ENCODE measurements around the gene WRNIP1.

Gene WRNIP1

DNA sequence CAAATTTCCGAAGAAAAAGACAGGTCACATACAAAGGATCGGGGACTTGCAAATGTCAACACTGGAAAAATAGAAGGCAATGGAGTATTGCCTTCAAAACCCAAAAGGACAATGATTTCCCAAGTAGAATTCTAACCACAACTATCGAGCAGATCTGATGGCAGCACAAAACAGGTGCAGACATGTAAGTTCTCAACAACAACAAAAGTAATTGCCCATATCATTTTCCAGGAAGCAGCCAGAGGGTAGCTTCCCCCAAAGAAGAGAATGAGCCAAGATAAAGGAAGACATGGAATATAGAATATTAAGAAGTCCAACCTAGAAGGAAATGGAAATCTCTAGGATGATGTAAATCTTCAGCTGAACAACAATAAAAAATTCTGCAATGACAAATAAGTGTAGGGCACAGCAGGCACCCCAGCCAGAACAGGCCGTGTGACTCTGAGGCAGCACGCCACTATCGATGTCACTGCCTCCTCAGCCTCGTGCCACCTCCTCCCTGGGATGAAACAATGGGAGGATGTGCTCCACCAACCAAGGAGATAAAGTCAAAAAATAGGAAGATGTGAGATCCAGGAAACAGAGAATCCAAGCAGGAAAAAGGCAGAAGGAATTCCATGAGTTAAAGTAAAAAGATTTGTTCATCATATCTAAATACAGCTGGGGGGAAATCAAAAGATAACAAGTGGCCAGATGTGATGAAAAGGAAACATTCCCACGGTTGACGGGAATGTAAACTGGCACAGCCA, 42.3 kb downstream of the WRNIP1 start:
- DNase-seq (ENCODE audit: low read depth), result no peak

DNA sequence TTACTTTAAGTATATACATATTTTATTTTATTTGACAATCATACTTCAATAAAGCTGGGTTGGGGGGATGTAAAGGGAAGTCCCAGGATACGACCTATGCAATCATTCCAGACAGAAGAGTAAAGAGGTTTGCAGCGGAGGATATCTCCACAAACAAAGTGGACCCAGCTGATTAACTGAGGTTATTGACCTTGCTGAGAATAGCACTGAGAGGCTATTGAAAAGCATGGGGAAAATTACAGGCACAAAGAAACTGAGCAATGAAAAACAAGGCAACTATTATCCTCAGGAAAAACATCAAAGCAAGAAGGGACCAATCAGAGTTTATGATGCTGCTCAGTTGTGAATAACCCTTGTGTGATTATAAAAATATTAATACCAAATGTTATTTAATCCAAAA, 43.8 kb downstream of the WRNIP1 start:
- no peak for DNase-seq (ENCODE audit: low read depth)

DNA sequence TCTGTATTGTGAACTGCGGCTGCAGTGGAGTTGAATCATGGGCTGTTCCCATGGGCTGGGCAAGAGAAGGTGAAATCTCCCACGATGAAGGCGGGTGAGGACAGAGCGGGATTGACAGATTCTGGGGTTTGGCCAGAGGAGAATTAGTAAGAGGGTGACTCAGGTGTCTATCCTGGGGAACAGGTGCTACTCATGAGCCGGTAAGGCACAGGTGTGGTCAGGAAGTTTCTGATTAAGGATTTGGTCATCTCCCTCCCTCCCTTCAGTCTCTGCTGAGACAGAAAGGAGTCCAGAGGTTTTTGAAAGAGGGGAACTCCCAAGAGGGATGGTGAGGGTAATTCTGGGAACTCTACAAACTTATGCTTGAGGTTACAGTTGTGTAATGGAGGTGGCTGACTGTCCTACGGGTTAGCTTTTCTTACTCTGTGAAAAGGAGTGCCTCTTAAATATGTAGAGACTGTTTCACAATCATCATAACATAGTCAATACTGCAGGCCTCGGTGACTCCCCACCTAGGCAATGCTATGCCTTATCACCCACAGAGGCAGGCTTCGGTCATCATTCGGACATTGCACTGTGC, 45.0 kb downstream of the WRNIP1 start:
- DNase-seq (ENCODE audit: low read depth), result no peak

DNA sequence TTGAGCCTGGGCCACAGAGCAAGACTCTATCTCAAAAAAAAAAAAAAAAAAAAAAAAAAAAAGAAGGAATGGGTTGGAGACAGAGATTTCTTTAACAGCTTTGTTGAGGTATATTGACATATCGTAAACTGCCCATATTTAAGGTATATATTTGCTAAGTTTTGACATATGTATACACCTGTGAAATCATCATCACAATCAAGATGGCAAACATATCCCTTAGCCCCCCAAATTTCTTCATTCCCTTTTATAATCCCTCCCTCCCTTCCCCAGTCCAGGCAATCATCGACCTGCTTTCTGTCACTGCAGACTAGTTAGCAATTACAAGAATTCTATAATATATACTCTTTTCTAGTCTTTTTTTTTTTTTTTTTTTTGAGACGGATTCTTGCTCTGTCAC, 47.5 kb downstream of the WRNIP1 start:
- no peak for DNase-seq (ENCODE audit: low read depth)

DNA sequence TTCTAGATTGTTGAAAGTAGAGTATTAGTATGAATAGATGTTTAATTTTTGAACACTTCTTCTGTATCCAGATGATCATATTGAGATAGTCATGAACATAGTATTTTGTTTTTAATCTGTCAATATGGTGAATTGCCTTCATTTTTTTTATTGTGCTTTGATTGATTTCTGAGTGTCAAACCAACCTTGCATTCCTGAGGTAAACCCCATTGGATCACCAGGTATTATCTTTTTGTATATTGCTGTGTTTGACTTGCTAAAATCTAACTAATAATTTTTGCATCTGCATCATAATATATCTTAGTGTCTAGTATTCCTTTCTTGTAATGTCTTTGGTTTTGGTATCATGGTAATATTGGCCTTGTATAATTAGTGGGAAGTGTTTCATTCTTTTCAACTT, 51.0 kb downstream of the WRNIP1 start:
- no peak for DNase-seq (ENCODE audit: low read depth)

DNA sequence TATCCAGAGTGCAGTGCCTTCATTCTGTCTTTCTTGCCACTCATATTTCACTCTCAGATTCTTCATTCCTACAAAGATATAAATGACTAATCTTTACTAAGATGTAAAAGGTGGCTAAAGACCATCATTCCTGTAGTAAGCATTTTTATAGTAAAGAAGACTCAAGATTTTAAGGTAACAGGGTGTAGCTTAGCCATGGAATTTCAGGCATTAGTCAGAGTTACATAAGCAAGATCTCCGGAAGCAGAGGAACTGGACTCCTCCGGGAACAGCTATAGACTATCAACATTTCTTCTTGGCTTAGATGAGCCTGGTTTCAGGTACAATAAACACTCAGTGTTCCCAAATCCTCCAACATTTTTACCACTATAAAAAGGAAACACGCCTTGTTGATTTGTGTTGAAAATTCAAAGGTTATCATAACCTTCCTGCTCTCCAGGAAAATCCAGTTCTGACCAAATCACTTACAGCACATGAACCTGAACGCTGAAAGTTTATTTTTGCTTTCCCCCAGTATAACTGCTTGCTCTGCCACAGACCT, 52.8 kb downstream of the WRNIP1 start:
- DNase-seq (ENCODE audit: low read depth), result no peak

DNA sequence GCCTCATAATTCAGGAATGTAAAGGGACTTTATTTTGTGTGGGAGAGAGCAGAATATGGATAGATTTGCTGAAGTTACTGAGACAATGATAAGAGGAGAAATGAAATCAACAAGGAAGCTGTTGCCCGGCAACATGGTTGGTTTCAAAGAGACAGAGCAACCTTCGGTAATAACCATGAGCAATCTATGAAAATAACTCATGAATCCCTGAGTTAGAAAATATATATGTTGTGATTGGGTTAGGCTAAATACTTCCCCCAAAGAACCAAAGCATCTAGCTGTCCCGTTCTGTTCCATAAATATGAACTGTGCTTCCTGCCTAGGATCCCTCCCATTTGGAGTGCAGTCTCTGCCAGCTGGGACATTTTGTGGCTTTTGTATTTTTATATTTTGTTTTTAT, 53.4 kb downstream of the WRNIP1 start:
- no peak for DNase-seq (ENCODE audit: low read depth)

DNA sequence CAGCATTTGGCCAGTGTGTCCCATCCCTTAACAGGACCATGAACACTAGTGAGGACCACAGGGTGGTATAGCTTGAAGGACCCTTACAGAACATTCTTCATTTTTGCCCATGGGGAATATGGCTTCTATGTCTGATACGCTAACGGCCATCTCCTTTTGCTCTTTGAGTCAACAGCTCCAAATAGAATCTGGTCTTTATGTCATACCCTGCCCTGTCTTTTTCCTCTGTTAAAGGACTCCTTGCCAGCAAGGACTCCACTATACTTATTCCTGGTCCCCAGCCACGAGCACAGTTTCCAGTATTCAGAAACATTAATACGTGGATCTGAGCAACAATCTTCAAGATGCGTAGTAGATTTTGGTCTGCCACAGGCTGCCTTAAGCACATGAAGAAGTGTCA, 53.9 kb downstream of the WRNIP1 start:
- no peak for DNase-seq (ENCODE audit: low read depth)

DNA sequence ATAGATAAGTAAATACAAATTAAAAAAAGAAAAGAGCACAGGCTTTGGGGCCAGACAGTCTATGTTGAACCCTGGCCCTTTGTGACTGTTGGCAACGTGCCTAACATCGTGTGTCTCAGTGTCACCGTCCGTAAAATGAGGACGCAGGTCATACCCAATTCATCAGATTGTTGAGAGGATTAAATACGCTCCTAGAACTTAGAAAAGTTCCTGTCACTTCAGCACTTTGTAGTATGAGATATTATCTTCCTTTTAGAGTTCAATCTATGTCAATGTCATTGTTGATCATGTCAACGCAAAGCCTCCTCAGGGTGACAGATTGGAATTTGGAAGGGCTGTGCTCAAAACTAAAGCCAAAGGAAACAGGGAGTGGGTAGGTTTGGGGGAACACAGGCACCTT, 54.8 kb downstream of the WRNIP1 start:
- DNase-seq (ENCODE audit: low read depth), result no peak

DNA sequence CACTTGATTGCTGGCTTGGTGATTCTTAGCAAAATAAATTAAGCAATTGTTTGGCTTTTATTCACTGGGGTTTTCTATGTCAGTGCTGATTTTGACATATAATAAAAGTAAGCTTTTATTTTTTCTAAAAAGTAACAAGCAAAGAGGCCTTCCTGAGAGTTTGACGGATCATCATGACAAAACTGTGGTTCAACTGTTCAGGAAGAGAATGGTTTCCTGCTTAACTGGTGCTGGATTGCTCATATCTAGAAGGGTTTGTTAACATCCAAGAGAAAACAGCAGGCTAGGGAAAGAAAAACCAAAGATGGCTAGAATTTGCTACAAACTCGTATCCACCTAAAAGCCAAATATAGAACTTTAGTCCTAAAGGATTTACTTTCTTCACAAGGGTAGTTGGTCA, 55.2 kb downstream of the WRNIP1 start:
- DNase-seq (ENCODE audit: low read depth), result no peak

DNA sequence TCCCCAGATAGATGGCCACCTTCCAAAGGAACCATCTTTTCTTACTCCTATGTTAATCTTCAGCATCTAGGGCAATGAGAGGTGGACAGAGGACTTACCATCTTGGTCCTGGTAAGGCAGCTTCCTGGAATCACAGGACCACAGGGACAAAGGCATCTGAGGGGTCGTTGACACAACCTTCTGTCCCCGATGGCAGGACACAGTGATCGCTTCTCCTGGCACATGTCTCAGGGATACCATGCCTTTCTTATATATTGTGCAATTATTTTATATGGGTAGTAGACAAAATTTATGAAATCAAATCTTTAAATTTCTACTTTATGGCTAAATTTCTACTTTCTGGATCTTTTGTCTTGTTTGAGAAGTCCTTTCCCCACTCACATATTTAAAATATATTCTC, 56.4 kb downstream of the WRNIP1 start:
- DNase-seq (ENCODE audit: low read depth), result no peak

DNA sequence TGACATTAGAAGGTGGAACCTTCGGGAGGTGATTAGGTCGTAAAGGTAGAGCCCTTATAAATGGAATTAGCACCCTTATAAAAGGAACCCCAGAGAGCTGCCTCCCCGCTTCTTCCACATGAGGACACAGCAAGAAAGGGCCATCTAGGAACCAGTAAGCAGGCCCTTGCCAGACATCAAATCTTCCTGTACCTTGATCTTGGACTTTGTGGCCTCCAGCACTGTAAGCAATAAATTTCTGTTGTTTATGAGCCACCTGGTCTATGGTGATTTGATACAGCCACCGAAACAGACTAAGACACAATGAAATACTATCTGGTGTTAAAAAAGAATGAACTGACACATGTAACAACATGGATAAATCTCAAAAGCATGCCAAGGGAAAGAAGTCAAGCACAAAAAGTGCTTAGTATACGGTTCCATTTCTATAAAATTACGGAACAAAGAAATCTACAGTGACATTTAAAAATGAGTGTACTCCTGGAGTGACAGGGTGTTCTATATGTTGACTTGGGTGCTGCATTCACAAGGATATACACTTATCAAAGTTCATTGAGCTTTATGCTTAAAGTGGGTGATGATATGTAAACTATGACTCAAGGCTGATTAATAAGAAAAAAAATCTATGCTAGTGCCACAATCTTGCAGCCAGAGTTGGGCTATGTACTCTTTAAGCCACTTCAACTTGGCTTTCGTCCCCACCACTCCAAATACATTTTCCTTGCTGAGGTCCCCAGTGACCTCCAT, 58.1 kb downstream of the WRNIP1 start:
- DNase-seq (ENCODE audit: low read depth), result no peak

DNA sequence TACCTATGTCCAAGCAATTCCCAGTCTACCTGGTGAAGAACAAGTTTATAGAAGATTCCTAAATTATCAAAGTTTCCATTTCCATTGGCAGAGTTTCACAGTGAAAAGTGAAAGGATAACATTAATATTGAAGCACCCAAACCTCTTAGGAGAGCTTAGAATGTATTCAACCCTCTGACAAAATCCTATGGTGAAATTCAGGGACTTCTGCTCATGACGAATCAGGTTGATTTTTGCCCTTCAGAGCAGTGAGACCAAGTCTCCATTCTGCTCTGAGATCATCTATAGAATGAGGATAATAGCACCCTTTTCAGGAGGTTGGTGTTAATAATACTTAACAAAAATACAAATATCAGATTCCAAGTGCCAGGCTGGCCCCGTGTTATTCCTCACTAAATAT, 60.9 kb downstream of the WRNIP1 start:
- no peak for DNase-seq (ENCODE audit: low read depth)

DNA sequence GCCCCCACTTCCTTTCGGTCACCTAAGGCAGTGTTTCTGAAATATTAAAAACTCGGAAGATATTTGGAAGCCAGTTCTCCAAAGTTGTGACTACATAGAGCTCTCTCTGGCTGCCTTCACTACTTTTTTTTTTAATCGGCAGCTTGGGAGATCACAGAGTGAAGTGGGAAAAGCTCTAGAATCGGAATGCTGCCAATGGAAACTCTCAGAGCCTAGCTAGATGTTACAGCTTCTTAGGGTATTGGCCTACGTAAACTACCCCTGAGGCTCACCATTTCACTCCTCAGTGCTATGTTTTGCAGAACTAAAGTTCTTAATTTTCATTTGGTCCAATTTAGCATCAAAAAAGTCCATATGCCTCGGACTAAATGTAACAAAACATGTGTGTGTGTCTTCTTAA, 61.9 kb downstream of the WRNIP1 start:
- DNase-seq (ENCODE audit: low read depth), result no peak

DNA sequence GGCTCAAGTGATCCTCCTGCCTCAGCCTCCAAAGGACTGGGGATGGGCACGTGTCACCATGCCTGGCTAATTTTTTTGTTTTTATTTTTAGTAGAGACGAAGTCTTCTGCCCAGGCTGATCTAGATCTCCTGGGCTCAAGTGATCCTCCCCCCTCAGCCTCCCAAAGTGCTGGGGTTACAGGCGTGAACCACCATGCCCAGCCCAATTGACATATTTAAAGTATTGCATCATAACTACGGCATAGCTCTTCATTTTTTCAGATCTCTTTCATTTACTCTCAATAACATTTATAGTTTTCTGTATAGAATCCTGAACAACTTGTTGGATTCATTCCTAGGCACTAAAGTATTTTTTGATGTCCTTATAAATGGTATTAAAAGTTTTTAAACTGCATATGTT, 63.4 kb downstream of the WRNIP1 start:
- DNase-seq (ENCODE audit: low read depth), result no peak

DNA sequence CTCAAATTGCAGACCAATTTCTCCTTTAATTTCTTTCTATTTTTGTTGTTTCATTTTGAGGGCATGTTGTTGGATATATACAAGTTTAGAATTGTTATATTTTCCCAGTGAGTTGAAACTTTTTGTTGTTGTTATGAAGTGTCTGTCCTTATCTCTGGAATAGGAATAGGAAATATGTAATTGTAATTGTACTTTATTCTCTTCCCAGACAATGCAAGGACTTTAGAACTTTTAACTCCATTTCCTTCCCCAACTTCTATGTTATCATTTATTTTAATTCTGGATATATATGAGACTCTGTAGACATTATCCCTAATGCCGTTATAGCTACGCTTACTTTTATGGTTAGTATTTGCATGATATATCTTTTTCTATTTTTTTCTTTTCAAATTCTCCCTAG, 64.1 kb downstream of the WRNIP1 start:
- no peak for DNase-seq (ENCODE audit: low read depth)

DNA sequence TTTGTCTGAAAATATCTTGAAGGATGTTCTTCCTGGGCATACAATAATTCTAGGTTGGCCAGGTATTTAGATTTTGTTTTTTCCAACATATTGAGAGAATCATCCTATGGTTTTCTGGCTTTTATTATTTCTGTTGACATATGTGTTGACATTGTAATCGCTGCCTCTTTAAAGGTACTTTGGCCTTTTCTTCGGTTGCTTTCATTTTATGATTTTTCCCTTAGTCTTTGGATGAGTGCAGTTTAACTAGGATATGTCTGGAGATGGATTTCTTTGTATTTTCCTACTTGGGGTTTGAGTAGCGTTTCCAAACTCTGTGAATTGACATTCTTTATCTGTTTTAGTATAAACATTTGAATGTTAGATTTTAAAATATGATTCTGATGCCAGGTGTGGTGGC, 65.0 kb downstream of the WRNIP1 start:
- no peak for DNase-seq (ENCODE audit: low read depth)

DNA sequence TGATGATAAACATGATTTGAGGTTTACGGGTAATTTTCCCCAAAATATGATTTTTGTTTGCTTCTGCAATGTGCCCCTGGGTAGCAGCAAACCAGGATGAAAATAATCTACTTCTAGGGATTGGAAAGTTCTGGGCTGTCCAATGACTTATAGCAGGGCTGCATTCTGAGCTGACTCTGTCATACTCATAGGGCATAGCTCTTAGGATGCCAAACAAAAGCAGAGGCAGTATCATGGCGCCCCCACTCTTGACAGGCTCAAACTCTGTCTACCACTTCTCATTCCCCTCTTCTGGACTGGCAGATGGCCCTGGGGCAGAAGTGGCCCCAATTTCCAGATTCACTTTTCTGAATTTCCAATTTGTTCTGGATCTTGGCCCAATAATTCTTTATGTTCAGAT, 66.2 kb downstream of the WRNIP1 start:
- DNase-seq (ENCODE audit: low read depth), result no peak

DNA sequence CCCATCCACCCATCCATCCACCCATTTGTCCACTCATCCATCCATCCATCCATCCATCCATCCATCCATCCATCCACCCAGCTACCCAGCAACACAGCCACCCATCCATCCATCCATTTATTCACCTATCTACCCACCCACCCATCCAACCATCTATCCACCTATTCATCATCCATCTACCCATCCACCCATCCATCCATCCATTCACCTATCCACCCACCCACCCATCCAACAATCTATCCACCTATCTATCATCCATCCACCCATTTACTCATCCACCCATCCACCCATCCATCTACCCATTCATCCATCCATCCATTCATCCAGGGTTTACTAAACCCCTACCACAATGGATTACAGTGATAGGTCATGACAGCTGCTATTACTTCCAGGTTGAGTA, 69.1 kb downstream of the WRNIP1 start:
- no peak for DNase-seq (ENCODE audit: low read depth)

All from stimulated activated CD8-positive, alpha-beta memory T cell treated with anti-CD3 and anti-CD28 coated beads, Interleukin-7, amount 100 ng/mL, for 24 hours (primary cell).